Measurements from ENCODE around the gene SMAD9.

Gene SMAD9

GRCh38 chr13:36806102-36806501, 113.9 kb downstream of the SMAD9 start:
- Histone ChIP-seq H3K9ac (ENCODE audit: low read length in 5 of 5) (no peak overlapping the region), H3K36me3 (ENCODE audit: control insufficient read depth in 5 of 5, insufficient read depth in 5 of 5, low read length in 5 of 5) (no peaks in the 10 kb centered on the region), H3K4me1 (ENCODE audit: control insufficient read depth in 5 of 5, insufficient read depth in 5 of 5, low read length in 5 of 5) (no peaks in the 10 kb centered on the region), H3K27me3 (ENCODE audit: control insufficient read depth in 5 of 5, insufficient read depth in 4 of 5, low read length in 5 of 5) (no peaks in the 10 kb centered on the region), H3K9me3 (ENCODE audit: control insufficient read depth in 5 of 5, low read length in 5 of 5) (no peaks in the 10 kb centered on the region), H3K27ac (ENCODE audit: low read depth, low read length) (no peak overlapping the region), H3K4me3 (ENCODE audit: low read depth in 1 of 5, low read length in 5 of 5) (no peak overlapping the region)

- Histone ChIP-seq H3K9me3 (ENCODE audit: control insufficient read depth in 5 of 5, low read length in 5 of 5) (no peaks in the 10 kb centered on the region), H3K4me3 (ENCODE audit: low read depth in 1 of 5, low read length in 5 of 5) (no peak overlapping the region), H3K36me3 (ENCODE audit: control insufficient read depth in 5 of 5, insufficient read depth in 5 of 5, low read length in 5 of 5) (no peaks in the 10 kb centered on the region), H3K9ac (ENCODE audit: low read length in 5 of 5) (no peak overlapping the region), H3K27ac (ENCODE audit: low read depth, low read length) (no peak overlapping the region), H3K4me1 (ENCODE audit: control insufficient read depth in 5 of 5, insufficient read depth in 5 of 5, low read length in 5 of 5) (no peaks in the 10 kb centered on the region), H3K27me3 (ENCODE audit: control insufficient read depth in 5 of 5, insufficient read depth in 4 of 5, low read length in 5 of 5) (no peaks in the 10 kb centered on the region)
Observed at GRCh38 chr13:36804588-36804987, 115.5 kb downstream of the SMAD9 start.

GRCh38 chr13:36801035-36801434, 119.0 kb downstream of the SMAD9 start:
- Histone ChIP-seq H3K9ac (ENCODE audit: low read length in 5 of 5) (no peak overlapping the region), H3K4me3 (ENCODE audit: low read depth in 1 of 5, low read length in 5 of 5) (no peak overlapping the region), H3K27me3 (ENCODE audit: control insufficient read depth in 5 of 5, insufficient read depth in 4 of 5, low read length in 5 of 5) (no peaks in the 10 kb centered on the region), H3K4me1 (ENCODE audit: control insufficient read depth in 5 of 5, insufficient read depth in 5 of 5, low read length in 5 of 5) (no peaks in the 10 kb centered on the region), H3K27ac (ENCODE audit: low read depth, low read length) (no peak overlapping the region), H3K36me3 (ENCODE audit: control insufficient read depth in 5 of 5, insufficient read depth in 5 of 5, low read length in 5 of 5) (no peaks in the 10 kb centered on the region), H3K9me3 (ENCODE audit: control insufficient read depth in 5 of 5, low read length in 5 of 5) (no peaks in the 10 kb centered on the region)

- no peak overlapping the region for H3K27ac ChIP-seq (ENCODE audit: low read depth, low read length)
- H3K4me1 ChIP-seq (ENCODE audit: control insufficient read depth in 5 of 5, insufficient read depth in 5 of 5, low read length in 5 of 5) = no peaks in the 10 kb centered on the region
- no peaks in the 10 kb centered on the region for H3K36me3 ChIP-seq (ENCODE audit: control insufficient read depth in 5 of 5, insufficient read depth in 5 of 5, low read length in 5 of 5)
Observed at GRCh38 chr13:36796052-36796451, 124.0 kb downstream of the SMAD9 start.

GRCh38 chr13:36795463-36795862, 124.6 kb downstream of the SMAD9 start:
- H3K4me3 ChIP-seq (ENCODE audit: low read depth in 1 of 5, low read length in 5 of 5) = no peak overlapping the region
- no peaks in the 10 kb centered on the region for H3K9me3 ChIP-seq (ENCODE audit: control insufficient read depth in 5 of 5, low read length in 5 of 5)
- no peaks in the 10 kb centered on the region for H3K36me3 ChIP-seq (ENCODE audit: control insufficient read depth in 5 of 5, insufficient read depth in 5 of 5, low read length in 5 of 5)
- H3K27me3 ChIP-seq (ENCODE audit: control insufficient read depth in 5 of 5, insufficient read depth in 4 of 5, low read length in 5 of 5) = no peaks in the 10 kb centered on the region
- no peaks in the 10 kb centered on the region for H3K4me1 ChIP-seq (ENCODE audit: control insufficient read depth in 5 of 5, insufficient read depth in 5 of 5, low read length in 5 of 5)
- no peak overlapping the region for H3K27ac ChIP-seq (ENCODE audit: low read depth, low read length)
- H3K9ac ChIP-seq (ENCODE audit: low read length in 5 of 5) = no peak overlapping the region

More at GRCh38 chr13:36796052-36796451, 124.0 kb downstream of the SMAD9 start:
- Histone ChIP-seq H3K9ac (ENCODE audit: low read length in 5 of 5) (no peak overlapping the region), H3K4me3 (ENCODE audit: low read depth in 1 of 5, low read length in 5 of 5) (no peak overlapping the region), H3K27me3 (ENCODE audit: control insufficient read depth in 5 of 5, insufficient read depth in 4 of 5, low read length in 5 of 5) (no peaks in the 10 kb centered on the region), H3K9me3 (ENCODE audit: control insufficient read depth in 5 of 5, low read length in 5 of 5) (no peaks in the 10 kb centered on the region)
